HL-60 (cell line): ENCODE measurements around the gene MAML1.

ENCODE experiments used
- DNase-seq, 2 experiments: peaks; one replicate each; pipeline ENCODE4 v3.0.0-alpha.2; 2010 to 2020; ENCODE audit warnings: low read depth in 1 of 2, low spot score in 1 of 2
- H3K27ac ChIP-seq: fragments of 250-450 bp; sonication (Bioruptor Pico); replicated peaks from 2 replicates; pipeline ENCODE4 v1.5.1; 2020; ENCODE audit warnings: mild to moderate bottlenecking, moderate library complexity
- H3K27me3 ChIP-seq: fragments of 250-450 bp; sonication (Bioruptor Pico); 2 replicates; pipeline ENCODE4 v1.5.1; 2021; ENCODE audit warnings: mild to moderate bottlenecking, moderate library complexity; ENCODE audit not compliant: insufficient read depth, poor library complexity, severe bottlenecking
- H3K4me3 ChIP-seq: replicated peaks from 2 replicates; pipeline ENCODE4 v1.5.1; 2011; ENCODE audit warnings: mild to moderate bottlenecking, control low read depth, low read length; ENCODE audit not compliant: insufficient read depth
- GABPA ChIP-seq: IDR thresholded peaks from 2 replicates; pipeline ENCODE4 v1.6.1; 2012; ENCODE audit warnings: low read depth
- POLR2AphosphoS5 ChIP-seq: IDR thresholded peaks from 2 replicates; pipeline ENCODE4 v1.6.1; 2012; ENCODE audit warnings: low read depth
- REST ChIP-seq: IDR thresholded peaks from 2 replicates; pipeline ENCODE4 v1.6.1; 2012; ENCODE audit warnings: low read depth; ENCODE audit not compliant: insufficient replicate concordance
- SPI1 ChIP-seq: IDR thresholded peaks from 2 replicates; pipeline ENCODE4 v1.6.1; 2012; ENCODE audit warnings: low read depth, mild to moderate bottlenecking, borderline replicate concordance
- TF ChIP-seq, protein P1 (sequence below): IDR thresholded peaks from one replicate; pipeline ENCODE4 v1.5.1; 2011; ENCODE audit warnings: low read length, control low read depth, inconsistent platforms; ENCODE audit not compliant: insufficient read depth

MAML1 gene

GRCh38 chr5:179791881-179792611 lies 59.4 kb downstream of the MAML1 start:
- Histone ChIP-seq H3K27ac (peak overlapping the region; percentile 72), H3K4me3 (no peak overlapping the region), H3K27me3 (no peaks in the 10 kb centered on the region)
- no peak for TF ChIP-seq REST
- TF ChIP-seq, protein P1, sequence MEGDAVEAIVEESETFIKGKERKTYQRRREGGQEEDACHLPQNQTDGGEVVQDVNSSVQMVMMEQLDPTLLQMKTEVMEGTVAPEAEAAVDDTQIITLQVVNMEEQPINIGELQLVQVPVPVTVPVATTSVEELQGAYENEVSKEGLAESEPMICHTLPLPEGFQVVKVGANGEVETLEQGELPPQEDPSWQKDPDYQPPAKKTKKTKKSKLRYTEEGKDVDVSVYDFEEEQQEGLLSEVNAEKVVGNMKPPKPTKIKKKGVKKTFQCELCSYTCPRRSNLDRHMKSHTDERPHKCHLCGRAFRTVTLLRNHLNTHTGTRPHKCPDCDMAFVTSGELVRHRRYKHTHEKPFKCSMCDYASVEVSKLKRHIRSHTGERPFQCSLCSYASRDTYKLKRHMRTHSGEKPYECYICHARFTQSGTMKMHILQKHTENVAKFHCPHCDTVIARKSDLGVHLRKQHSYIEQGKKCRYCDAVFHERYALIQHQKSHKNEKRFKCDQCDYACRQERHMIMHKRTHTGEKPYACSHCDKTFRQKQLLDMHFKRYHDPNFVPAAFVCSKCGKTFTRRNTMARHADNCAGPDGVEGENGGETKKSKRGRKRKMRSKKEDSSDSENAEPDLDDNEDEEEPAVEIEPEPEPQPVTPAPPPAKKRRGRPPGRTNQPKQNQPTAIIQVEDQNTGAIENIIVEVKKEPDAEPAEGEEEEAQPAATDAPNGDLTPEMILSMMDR, result no peak
- TF ChIP-seq GABPA, result no peak
- TF ChIP-seq POLR2AphosphoS5, result no peak
- no peak for TF ChIP-seq SPI1
- DNase-seq, result peak in 1 of 2 experiments; percentile 38

GRCh38 chr5:179792612-179793467 lies 60.2 kb downstream of the MAML1 start:
- no peaks in the 10 kb centered on the region for H3K27me3 ChIP-seq
- TF ChIP-seq SPI1 (peak; percentile 93), REST (no peak), GABPA (no peak)
- peak in 1 of 2 experiments; percentile 28 for DNase-seq
- peak overlapping the region; percentile 72 for H3K27ac ChIP-seq
- H3K4me3 ChIP-seq, result no peak overlapping the region

DNA sequence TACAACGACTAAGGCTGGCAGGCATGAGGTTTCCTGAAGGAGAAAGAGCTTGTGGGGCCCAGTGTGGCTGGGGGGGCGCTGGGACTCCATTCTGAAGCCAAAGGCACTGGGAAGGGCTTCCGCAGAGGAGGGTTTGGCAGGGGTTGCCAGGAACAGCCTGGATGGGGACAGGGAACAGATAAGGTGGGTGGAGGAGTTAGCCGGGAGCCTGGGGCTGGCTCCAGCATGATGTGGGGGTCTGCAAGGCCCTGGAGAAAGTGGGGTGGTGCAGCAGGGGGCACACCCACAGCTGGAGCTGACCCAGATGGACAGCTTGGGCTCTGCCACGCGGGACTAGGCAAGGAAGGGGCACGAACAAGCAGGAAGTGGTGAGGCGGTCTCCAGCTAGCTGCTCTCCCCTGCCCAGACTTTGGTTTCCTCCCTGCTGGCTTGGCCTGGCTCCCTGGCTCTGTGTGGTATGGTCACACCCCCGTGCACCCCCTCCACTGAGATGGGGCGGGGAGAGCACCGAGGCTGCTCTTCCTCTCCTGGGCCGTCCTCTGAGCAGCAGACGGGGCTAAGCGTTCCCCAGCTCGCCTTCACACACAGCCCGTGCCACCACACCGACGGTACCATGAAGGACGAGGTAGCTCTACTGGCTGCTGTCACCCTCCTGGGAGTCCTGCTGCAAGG lies 61.0 kb downstream of the MAML1 start, which contains the start of gene LTC4S:
Gene LTC4S (plus strand): TSS at position 519 of the 672 bp plus-strand sequence. CDS start 95 bp downstream, at position 614.
- no peaks in the 10 kb centered on the region for H3K27me3 ChIP-seq
- DNase-seq, result peak; percentile 84 to 96
- peak within 1 kb of the TSS; percentile 31 for H3K4me3 ChIP-seq
- TF ChIP-seq POLR2AphosphoS5 (peak; percentile 44), SPI1 (peak; percentile 69), GABPA (no peak), REST (no peak)
- TF ChIP-seq, protein P1, result no peak
- peak within 1 kb of the TSS; percentile 72 for H3K27ac ChIP-seq
